ENCODE results near the gene HNF1B. TPM values are rescaled to one million over a fixed set of nuclear protein-coding genes. Genes with fewer than 3 reads are reported as not detected.

HNF1B gene
- polyA plus RNA-seq, 1 of the 3 experiments (the other 2 are of a cell fraction): not detected

DNA sequence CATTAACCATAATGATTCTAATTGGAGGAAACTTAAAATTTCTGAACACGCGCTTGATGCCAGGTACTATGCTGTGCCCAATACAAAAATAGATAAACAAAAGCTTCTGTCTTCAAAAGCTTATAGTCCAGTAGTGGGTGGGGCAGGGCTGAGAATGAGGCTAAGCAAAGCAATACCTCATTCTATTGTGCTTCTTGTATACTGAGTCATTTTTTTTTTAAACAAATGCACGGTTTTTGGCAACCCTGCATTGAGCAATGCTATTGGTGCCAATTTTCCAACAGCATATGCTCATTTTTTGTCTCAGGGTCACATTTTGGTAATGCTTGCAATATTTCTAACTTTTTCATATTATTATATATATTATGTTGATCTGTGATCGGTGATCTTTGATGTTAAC is 34.7 kb upstream of the HNF1B start:
- WGBS (ENCODE audit: low lambda C conversion rate): 72% methylated on average over 4 of the region's 4 CpGs
- Histone ChIP-seq H3F3A (replicated peaks; ENCODE audit: insufficient read depth) (no peaks in the 10 kb centered on the region), H3K9me2 (no peaks in the 10 kb centered on the region), H3K27ac (ENCODE audit: low read depth in 2 of 2, low read length in 1 of 2) (no peak overlapping the region), H3K4me3 (ENCODE audit: low read depth in 2 of 2, low read length in 1 of 2) (no peak overlapping the region), H3K36me3 (replicated peaks in 1 of 2; ENCODE audit: control insufficient read depth in 1 of 2, insufficient read depth in 2 of 2, low read length in 1 of 2) (no peaks in the 10 kb centered on the region), H2AFZ (ENCODE audit: low read depth) (no peak overlapping the region), H3K9ac (no peak overlapping the region), H3K79me2 (ENCODE audit: insufficient read depth) (no peaks in the 10 kb centered on the region), H3K4me2 (no peak overlapping the region), H3K27me3 (ENCODE audit: insufficient read depth) (no peaks in the 10 kb centered on the region), H3K4me1 (ENCODE audit: control insufficient read depth in 1 of 2, insufficient read depth in 2 of 2, low read depth in 1 of 2, low read length in 1 of 2) (no peaks in the 10 kb centered on the region), H4K20me1 (ENCODE audit: insufficient read depth) (no peaks in the 10 kb centered on the region), H3K9me3 (no peaks in the 10 kb centered on the region)
- no peak for TF ChIP-seq EZH2phosphoT487 (IDR thresholded peaks at IDR 0.05; ENCODE audit: borderline replicate concordance, low read depth)
- CTCF ChIA-PET: no interaction called here
- POLR2A ChIA-PET: no interaction called here
- DNase-seq: no peak

DNA sequence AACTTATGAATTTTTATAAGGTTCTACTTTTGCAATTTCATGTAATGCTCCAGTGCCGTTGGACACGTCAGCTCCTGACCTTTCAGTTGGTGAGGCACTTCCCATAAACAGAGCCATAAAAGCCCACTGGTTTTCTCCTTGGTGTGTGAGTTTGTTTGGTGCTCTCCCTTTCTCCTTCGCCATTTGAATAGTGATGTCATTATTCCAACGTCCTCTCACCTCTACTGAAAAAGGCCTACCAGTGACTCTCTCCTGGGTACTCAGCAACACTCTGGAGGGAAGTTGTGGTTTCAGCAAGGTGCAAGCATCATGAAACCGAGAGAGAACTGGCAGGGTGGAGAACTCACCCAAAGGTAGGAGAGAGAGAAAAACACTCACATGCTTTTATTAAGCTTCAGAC is 29.6 kb upstream of the HNF1B start:
- Histone ChIP-seq H4K20me1 (ENCODE audit: insufficient read depth) (no peaks in the 10 kb centered on the region), H3K27me3 (ENCODE audit: insufficient read depth) (no peaks in the 10 kb centered on the region), H2AFZ (ENCODE audit: low read depth) (no peak overlapping the region), H3K27ac (ENCODE audit: low read depth in 2 of 2, low read length in 1 of 2) (no peak overlapping the region), H3K79me2 (ENCODE audit: insufficient read depth) (no peaks in the 10 kb centered on the region), H3K4me2 (no peak overlapping the region), H3F3A (replicated peaks; ENCODE audit: insufficient read depth) (no peaks in the 10 kb centered on the region), H3K4me1 (ENCODE audit: control insufficient read depth in 1 of 2, insufficient read depth in 2 of 2, low read depth in 1 of 2, low read length in 1 of 2) (no peaks in the 10 kb centered on the region), H3K4me3 (ENCODE audit: low read depth in 2 of 2, low read length in 1 of 2) (no peak overlapping the region), H3K9me2 (no peaks in the 10 kb centered on the region), H3K9ac (no peak overlapping the region), H3K9me3 (no peaks in the 10 kb centered on the region), H3K36me3 (replicated peaks in 1 of 2; ENCODE audit: control insufficient read depth in 1 of 2, insufficient read depth in 2 of 2, low read length in 1 of 2) (no peaks in the 10 kb centered on the region)
- CTCF ChIA-PET: interaction anchor here (1.7 kb wide), 1 partner anchor 125 kb away, joined by 6 read pairs; no protein-coding TSS in a partner anchor
- TF ChIP-seq, protein P1, sequence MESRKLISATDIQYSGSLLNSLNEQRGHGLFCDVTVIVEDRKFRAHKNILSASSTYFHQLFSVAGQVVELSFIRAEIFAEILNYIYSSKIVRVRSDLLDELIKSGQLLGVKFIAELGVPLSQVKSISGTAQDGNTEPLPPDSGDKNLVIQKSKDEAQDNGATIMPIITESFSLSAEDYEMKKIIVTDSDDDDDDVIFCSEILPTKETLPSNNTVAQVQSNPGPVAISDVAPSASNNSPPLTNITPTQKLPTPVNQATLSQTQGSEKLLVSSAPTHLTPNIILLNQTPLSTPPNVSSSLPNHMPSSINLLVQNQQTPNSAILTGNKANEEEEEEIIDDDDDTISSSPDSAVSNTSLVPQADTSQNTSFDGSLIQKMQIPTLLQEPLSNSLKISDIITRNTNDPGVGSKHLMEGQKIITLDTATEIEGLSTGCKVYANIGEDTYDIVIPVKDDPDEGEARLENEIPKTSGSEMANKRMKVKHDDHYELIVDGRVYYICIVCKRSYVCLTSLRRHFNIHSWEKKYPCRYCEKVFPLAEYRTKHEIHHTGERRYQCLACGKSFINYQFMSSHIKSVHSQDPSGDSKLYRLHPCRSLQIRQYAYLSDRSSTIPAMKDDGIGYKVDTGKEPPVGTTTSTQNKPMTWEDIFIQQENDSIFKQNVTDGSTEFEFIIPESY (IDR thresholded peaks at IDR 0.05; ENCODE audit: borderline replicate concordance, low read depth): no peak
- TF ChIP-seq, protein P2, sequence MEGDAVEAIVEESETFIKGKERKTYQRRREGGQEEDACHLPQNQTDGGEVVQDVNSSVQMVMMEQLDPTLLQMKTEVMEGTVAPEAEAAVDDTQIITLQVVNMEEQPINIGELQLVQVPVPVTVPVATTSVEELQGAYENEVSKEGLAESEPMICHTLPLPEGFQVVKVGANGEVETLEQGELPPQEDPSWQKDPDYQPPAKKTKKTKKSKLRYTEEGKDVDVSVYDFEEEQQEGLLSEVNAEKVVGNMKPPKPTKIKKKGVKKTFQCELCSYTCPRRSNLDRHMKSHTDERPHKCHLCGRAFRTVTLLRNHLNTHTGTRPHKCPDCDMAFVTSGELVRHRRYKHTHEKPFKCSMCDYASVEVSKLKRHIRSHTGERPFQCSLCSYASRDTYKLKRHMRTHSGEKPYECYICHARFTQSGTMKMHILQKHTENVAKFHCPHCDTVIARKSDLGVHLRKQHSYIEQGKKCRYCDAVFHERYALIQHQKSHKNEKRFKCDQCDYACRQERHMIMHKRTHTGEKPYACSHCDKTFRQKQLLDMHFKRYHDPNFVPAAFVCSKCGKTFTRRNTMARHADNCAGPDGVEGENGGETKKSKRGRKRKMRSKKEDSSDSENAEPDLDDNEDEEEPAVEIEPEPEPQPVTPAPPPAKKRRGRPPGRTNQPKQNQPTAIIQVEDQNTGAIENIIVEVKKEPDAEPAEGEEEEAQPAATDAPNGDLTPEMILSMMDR (IDR thresholded peaks at IDR 0.05): no peak
- TF ChIP-seq ELF1 (IDR thresholded peaks at IDR 0.05): no peak
- no peak for TF ChIP-seq TEAD4 (IDR thresholded peaks at IDR 0.05; ENCODE audit: borderline replicate concordance, insufficient read depth)
- TF ChIP-seq MEF2A (IDR thresholded peaks at IDR 0.05; ENCODE audit: borderline replicate concordance, low read depth): no peak
- no peak for TF ChIP-seq GATA2 (CRISPR knock-in tag; IDR thresholded peaks at IDR 0.05)
- no peak for TF ChIP-seq GABPA (IDR thresholded peaks at IDR 0.05; ENCODE audit: low read depth)
- TF ChIP-seq, protein P3, sequence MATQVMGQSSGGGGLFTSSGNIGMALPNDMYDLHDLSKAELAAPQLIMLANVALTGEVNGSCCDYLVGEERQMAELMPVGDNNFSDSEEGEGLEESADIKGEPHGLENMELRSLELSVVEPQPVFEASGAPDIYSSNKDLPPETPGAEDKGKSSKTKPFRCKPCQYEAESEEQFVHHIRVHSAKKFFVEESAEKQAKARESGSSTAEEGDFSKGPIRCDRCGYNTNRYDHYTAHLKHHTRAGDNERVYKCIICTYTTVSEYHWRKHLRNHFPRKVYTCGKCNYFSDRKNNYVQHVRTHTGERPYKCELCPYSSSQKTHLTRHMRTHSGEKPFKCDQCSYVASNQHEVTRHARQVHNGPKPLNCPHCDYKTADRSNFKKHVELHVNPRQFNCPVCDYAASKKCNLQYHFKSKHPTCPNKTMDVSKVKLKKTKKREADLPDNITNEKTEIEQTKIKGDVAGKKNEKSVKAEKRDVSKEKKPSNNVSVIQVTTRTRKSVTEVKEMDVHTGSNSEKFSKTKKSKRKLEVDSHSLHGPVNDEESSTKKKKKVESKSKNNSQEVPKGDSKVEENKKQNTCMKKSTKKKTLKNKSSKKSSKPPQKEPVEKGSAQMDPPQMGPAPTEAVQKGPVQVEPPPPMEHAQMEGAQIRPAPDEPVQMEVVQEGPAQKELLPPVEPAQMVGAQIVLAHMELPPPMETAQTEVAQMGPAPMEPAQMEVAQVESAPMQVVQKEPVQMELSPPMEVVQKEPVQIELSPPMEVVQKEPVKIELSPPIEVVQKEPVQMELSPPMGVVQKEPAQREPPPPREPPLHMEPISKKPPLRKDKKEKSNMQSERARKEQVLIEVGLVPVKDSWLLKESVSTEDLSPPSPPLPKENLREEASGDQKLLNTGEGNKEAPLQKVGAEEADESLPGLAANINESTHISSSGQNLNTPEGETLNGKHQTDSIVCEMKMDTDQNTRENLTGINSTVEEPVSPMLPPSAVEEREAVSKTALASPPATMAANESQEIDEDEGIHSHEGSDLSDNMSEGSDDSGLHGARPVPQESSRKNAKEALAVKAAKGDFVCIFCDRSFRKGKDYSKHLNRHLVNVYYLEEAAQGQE (IDR thresholded peaks at IDR 0.05; ENCODE audit: low read depth, low read length): no peak
- TF ChIP-seq RFX5 (IDR thresholded peaks at IDR 0.05; ENCODE audit: low read length): no peak
- TF ChIP-seq FOXJ3 (CRISPR knock-in tag; IDR thresholded peaks at IDR 0.05): no peak
- no peak for TF ChIP-seq SMC3 (IDR thresholded peaks at IDR 0.05; ENCODE audit: low read depth, low read length)
- TF ChIP-seq, protein P4, sequence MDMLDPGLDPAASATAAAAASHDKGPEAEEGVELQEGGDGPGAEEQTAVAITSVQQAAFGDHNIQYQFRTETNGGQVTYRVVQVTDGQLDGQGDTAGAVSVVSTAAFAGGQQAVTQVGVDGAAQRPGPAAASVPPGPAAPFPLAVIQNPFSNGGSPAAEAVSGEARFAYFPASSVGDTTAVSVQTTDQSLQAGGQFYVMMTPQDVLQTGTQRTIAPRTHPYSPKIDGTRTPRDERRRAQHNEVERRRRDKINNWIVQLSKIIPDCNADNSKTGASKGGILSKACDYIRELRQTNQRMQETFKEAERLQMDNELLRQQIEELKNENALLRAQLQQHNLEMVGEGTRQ (IDR thresholded peaks at IDR 0.05; ENCODE audit: borderline replicate concordance, low read depth, low read length): no peak
- TF ChIP-seq, protein P5, sequence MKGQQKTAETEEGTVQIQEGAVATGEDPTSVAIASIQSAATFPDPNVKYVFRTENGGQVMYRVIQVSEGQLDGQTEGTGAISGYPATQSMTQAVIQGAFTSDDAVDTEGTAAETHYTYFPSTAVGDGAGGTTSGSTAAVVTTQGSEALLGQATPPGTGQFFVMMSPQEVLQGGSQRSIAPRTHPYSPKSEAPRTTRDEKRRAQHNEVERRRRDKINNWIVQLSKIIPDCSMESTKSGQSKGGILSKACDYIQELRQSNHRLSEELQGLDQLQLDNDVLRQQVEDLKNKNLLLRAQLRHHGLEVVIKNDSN (IDR thresholded peaks at IDR 0.05; ENCODE audit: borderline replicate concordance, low read depth): no peak
- no peak for TF ChIP-seq POLR2AphosphoS5 (IDR thresholded peaks at IDR 0.05; ENCODE audit: low read depth, low read length)
- DNase-seq: no peak
- WGBS (ENCODE audit: low lambda C conversion rate): 70% methylated on average over 5 of the region's 5 CpGs
- POLR2A ChIA-PET: no interaction called here

Data from SK-N-SH (cell line).